Measurements from ENCODE around the gene LANCL2. TPM values are rescaled to one million over a fixed set of nuclear protein-coding genes. Genes with fewer than 3 reads are reported as not detected.

Gene LANCL2
- total RNA-seq, 1 donor from 2014 or later = 29.2 TPM

- H3K4me3 ChIP-seq (ENCODE audit: low read depth, low read length) = no peak overlapping the region
- TF ChIP-seq, protein P1, sequence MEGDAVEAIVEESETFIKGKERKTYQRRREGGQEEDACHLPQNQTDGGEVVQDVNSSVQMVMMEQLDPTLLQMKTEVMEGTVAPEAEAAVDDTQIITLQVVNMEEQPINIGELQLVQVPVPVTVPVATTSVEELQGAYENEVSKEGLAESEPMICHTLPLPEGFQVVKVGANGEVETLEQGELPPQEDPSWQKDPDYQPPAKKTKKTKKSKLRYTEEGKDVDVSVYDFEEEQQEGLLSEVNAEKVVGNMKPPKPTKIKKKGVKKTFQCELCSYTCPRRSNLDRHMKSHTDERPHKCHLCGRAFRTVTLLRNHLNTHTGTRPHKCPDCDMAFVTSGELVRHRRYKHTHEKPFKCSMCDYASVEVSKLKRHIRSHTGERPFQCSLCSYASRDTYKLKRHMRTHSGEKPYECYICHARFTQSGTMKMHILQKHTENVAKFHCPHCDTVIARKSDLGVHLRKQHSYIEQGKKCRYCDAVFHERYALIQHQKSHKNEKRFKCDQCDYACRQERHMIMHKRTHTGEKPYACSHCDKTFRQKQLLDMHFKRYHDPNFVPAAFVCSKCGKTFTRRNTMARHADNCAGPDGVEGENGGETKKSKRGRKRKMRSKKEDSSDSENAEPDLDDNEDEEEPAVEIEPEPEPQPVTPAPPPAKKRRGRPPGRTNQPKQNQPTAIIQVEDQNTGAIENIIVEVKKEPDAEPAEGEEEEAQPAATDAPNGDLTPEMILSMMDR (conservative IDR thresholded peaks at IDR 0.05; ENCODE audit: low read depth, low read length) = no peak
- DNase-seq (ENCODE audit: low read depth) = no peak
These were observed 98.6 kb downstream of the LANCL2 start for GRCh38 chr7:55463686-55464262.

DNA sequence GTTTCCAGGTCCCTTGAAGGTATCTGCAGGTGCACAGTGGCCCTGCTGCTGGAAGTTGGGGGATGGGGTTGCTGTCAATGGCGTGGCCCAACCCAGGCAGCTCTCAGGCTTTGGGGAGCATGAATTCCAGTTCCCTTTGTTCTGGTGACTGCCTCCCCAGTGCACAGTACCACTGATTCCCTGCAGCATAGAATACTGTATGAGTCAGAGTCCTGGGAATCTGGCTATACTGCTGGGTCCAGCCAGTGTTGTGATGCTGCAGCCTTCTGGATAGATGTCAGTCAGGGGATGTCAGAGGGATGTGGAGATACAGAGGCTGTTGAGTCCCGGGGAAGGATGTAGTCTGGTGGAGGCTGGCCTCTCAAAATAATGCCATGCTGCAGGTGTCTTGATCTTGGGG, 99.3 kb downstream of the LANCL2 start:
- no peak overlapping the region for H3K4me3 ChIP-seq (ENCODE audit: low read depth, low read length)
- TF ChIP-seq, protein P1 (conservative IDR thresholded peaks at IDR 0.05; ENCODE audit: low read depth, low read length) = no peak
- DNase-seq (ENCODE audit: low read depth) = no peak

GRCh38 chr7:55465691-55466090, 100.6 kb downstream of the LANCL2 start:
- TF ChIP-seq, protein P1 (conservative IDR thresholded peaks at IDR 0.05; ENCODE audit: low read depth, low read length) = no peak
- DNase-seq (ENCODE audit: low read depth) = no peak
- H3K4me3 ChIP-seq (ENCODE audit: low read depth, low read length) = no peak overlapping the region

DNA sequence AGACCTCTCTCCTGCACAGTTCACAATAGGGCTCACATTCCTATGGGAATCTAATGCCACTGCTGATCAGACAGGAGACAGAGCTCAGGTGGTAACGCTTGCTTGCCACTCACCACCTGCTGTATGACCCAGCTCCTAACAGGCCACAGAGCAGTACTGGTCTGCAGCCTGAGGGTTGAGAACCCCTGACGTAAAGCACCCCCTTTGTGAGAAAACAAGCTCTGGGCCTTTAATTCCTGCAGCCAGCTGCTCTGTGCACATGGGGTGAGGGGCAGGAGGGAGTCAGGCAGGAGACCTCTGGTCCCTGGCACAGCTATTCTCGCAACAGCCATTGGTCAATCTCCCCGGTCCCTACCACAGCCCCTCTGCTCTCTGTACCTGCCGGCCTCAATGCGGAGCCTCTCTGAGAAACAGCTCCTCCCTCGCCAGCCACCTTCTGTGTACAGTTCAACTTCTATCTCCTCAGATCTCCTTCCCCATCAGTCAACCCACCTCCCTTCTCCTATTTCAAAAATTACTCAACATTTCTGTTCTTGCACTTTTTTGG, 102.0 kb downstream of the LANCL2 start:
- TF ChIP-seq, protein P1 (conservative IDR thresholded peaks at IDR 0.05; ENCODE audit: low read depth, low read length) = no peak
- H3K4me3 ChIP-seq (ENCODE audit: low read depth, low read length) = no peak overlapping the region
- no peak for DNase-seq (ENCODE audit: low read depth)

DNA sequence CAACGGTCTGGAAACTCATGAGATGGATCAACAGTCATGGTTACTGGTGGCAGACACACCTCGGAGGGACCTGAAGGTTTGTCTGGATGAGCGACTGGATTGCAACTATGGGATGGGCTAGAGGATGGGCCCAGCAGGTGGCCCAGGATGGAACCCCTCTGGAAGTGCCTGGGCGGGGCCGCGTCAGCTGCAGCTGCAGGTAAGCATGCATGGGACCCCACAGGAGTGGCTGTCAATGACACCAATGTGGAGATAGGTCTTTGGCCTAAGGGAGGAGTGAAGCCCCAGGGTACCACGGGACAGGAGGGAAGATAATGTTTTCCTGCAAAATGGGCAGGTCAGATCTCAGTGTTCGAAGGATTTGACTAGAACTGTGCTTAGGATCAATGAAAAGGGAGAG, 103.4 kb downstream of the LANCL2 start:
- TF ChIP-seq, protein P1 (conservative IDR thresholded peaks at IDR 0.05; ENCODE audit: low read depth, low read length) = no peak
- DNase-seq (ENCODE audit: low read depth) = no peak
- H3K4me3 ChIP-seq (ENCODE audit: low read depth, low read length) = no peak overlapping the region

GRCh38 chr7:55469271-55469681, 104.1 kb downstream of the LANCL2 start:
- H3K4me3 ChIP-seq (ENCODE audit: low read depth, low read length) = no peak overlapping the region
- TF ChIP-seq, protein P1 (conservative IDR thresholded peaks at IDR 0.05; ENCODE audit: low read depth, low read length) = no peak
- no peak for DNase-seq (ENCODE audit: low read depth)

- no peak overlapping the region for H3K4me3 ChIP-seq (ENCODE audit: low read depth, low read length)
- no peak for DNase-seq (ENCODE audit: low read depth)
- TF ChIP-seq, protein P1 (conservative IDR thresholded peaks at IDR 0.05; ENCODE audit: low read depth, low read length) = no peak
These were observed 104.6 kb downstream of the LANCL2 start for GRCh38 chr7:55469721-55470120.
